SK-N-SH (cell line): ENCODE results near the gene PDHX.

Source experiments
- CTCF ChIP-seq: fragments of 200-600 bp; sonication (generic); IDR thresholded peaks from 2 replicates; pipeline ENCODE4 v1.6.1; 2017; ENCODE audit warnings: antibody characterized with exemption, mild to moderate bottlenecking, moderate library complexity
- EP300 ChIP-seq, 2 experiments: IDR thresholded peaks; 2 replicates each; pipeline versions ENCODE4 v1.4.0 to v1.6.1; 2012; ENCODE audit warnings: borderline replicate concordance in 1 of 2, low read depth in 1 of 2, low read length in 1 of 2
- FOXM1 ChIP-seq: IDR thresholded peaks from 2 replicates; pipeline ENCODE4 v1.4.0; 2012; ENCODE audit warnings: low read depth, mild to moderate bottlenecking
- TAF1 ChIP-seq: IDR thresholded peaks from 2 replicates; pipeline ENCODE4 v1.6.1; 2012; ENCODE audit warnings: low read depth, mild to moderate bottlenecking, low read length, moderate library complexity, borderline replicate concordance
- TF ChIP-seq, protein P1 (sequence below): IDR thresholded peaks from 2 replicates; pipeline ENCODE4 v1.4.0; 2012; ENCODE audit warnings: low read depth

DNA sequence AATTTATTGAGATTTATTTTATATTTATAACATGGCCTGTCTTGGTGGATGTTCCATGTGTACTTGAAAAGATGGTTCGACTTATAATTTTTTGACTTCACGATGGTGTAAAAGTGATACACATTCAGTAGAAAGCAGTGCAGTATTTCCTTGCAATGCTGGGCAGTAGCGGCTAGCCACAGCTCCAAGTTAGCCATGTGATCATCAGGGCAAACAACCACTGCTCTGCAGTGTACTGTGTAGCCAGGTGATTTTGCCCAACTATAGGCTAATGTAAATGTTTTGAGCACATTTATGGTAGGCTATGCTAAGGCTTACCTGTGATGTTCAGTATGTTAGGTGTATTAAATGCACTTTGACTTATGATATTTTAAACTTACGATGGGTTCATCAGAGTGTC, 52.4 kb downstream of the PDHX start:
- TF ChIP-seq CTCF = no peak
- TF ChIP-seq, protein P1, sequence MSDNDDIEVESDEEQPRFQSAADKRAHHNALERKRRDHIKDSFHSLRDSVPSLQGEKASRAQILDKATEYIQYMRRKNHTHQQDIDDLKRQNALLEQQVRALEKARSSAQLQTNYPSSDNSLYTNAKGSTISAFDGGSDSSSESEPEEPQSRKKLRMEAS = no peak
- TF ChIP-seq TAF1 = no peak
- no peak for TF ChIP-seq FOXM1
- no peak for TF ChIP-seq EP300 (IDR thresholded peaks at IDR 0.05; ENCODE audit: borderline replicate concordance in 1 of 2, low read depth in 1 of 2, low read length in 1 of 2)
